Measurements from ENCODE around the gene MADD.

- TF ChIP-seq, protein P1, sequence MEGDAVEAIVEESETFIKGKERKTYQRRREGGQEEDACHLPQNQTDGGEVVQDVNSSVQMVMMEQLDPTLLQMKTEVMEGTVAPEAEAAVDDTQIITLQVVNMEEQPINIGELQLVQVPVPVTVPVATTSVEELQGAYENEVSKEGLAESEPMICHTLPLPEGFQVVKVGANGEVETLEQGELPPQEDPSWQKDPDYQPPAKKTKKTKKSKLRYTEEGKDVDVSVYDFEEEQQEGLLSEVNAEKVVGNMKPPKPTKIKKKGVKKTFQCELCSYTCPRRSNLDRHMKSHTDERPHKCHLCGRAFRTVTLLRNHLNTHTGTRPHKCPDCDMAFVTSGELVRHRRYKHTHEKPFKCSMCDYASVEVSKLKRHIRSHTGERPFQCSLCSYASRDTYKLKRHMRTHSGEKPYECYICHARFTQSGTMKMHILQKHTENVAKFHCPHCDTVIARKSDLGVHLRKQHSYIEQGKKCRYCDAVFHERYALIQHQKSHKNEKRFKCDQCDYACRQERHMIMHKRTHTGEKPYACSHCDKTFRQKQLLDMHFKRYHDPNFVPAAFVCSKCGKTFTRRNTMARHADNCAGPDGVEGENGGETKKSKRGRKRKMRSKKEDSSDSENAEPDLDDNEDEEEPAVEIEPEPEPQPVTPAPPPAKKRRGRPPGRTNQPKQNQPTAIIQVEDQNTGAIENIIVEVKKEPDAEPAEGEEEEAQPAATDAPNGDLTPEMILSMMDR (IDR thresholded peaks at IDR 0.05), result no peak
- TF ChIP-seq POLR2AphosphoS5 (IDR thresholded peaks at IDR 0.05), result no peak
- no peak for TF ChIP-seq POLR2A (IDR thresholded peaks at IDR 0.05)
These were observed 108.9 kb downstream of the MADD start for GRCh38 chr11:47378836-47379170.

Data from stomach (tissue), 4 donors.